ENCODE data around the gene TM9SF2.
"Not testable (repeated sequence)": the region's sequence is repeated elsewhere in the genome, so short reads cannot be mapped to it uniquely, and the experiment has no call there.

Gene TM9SF2

DNA sequence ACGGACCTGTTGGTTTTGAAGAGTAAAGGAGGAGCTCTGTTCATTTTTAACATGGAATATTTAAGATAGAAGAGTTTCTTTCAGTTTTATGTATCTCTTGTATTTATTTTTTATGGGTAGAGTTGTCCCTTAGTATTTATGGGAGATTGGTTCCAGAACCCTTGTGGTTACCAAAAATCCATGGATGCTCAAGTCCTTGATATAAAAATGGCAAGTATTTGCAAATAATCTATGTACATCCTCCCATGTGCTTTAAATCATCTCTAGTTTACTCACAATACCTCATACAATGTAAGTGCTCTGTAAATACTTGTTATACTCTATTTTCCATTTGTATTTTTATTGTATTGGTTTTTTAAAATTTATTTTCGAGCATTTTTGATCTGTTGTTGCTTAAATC lies 63.1 kb downstream of the TM9SF2 start:
- DNase-seq (ENCODE audit: extremely low read depth, low read depth): no peak
- TF ChIP-seq, protein P1, sequence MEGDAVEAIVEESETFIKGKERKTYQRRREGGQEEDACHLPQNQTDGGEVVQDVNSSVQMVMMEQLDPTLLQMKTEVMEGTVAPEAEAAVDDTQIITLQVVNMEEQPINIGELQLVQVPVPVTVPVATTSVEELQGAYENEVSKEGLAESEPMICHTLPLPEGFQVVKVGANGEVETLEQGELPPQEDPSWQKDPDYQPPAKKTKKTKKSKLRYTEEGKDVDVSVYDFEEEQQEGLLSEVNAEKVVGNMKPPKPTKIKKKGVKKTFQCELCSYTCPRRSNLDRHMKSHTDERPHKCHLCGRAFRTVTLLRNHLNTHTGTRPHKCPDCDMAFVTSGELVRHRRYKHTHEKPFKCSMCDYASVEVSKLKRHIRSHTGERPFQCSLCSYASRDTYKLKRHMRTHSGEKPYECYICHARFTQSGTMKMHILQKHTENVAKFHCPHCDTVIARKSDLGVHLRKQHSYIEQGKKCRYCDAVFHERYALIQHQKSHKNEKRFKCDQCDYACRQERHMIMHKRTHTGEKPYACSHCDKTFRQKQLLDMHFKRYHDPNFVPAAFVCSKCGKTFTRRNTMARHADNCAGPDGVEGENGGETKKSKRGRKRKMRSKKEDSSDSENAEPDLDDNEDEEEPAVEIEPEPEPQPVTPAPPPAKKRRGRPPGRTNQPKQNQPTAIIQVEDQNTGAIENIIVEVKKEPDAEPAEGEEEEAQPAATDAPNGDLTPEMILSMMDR (IDR thresholded peaks at IDR 0.05; ENCODE audit: low read depth, low read length, missing control alignments): no peak

DNA sequence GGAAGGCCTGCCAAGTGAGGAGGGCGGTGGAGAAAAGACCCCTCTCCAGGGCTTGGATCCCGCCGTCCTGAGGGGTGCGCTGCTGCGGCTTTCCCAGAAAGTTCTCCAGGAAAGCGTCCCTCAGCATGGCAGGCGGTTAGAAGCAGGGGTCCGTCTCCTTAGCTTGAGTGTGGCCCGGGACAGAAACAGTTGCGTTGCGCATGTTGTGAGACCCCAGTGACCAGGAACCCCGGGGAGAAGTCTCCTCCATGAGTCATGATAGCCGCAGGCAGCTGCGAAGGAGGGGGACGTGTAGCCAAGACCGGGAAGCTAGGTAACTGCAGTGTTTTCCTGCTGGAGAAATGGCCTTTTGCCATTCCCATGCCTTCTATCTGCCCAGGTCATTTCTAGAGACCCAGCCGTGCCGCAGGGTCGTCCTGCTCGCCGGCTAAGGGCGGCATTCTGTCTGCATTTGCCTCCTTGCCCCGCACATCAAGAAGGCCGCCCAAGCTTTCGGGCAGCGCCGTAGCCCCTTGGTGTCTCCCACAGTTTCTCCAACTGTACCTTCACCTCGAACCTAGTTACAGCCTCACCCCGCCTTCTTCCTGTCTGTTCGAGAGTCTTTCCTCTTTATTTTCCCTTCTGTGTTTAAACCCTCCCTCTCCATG lies 64.3 kb downstream of the TM9SF2 start:
- TF ChIP-seq, protein P1 (IDR thresholded peaks at IDR 0.05; ENCODE audit: low read depth, low read length, missing control alignments): no peak
- no peak for DNase-seq (ENCODE audit: extremely low read depth, low read depth)
- no peak overlapping the region for H3K4me3 ChIP-seq (replicated peaks; ENCODE audit: low read depth, low read length)

More for the DNA sequence above, 63.1 kb downstream of the TM9SF2 start:
- H3K4me3 ChIP-seq (replicated peaks; ENCODE audit: low read depth, low read length): no peak overlapping the region

DNA sequence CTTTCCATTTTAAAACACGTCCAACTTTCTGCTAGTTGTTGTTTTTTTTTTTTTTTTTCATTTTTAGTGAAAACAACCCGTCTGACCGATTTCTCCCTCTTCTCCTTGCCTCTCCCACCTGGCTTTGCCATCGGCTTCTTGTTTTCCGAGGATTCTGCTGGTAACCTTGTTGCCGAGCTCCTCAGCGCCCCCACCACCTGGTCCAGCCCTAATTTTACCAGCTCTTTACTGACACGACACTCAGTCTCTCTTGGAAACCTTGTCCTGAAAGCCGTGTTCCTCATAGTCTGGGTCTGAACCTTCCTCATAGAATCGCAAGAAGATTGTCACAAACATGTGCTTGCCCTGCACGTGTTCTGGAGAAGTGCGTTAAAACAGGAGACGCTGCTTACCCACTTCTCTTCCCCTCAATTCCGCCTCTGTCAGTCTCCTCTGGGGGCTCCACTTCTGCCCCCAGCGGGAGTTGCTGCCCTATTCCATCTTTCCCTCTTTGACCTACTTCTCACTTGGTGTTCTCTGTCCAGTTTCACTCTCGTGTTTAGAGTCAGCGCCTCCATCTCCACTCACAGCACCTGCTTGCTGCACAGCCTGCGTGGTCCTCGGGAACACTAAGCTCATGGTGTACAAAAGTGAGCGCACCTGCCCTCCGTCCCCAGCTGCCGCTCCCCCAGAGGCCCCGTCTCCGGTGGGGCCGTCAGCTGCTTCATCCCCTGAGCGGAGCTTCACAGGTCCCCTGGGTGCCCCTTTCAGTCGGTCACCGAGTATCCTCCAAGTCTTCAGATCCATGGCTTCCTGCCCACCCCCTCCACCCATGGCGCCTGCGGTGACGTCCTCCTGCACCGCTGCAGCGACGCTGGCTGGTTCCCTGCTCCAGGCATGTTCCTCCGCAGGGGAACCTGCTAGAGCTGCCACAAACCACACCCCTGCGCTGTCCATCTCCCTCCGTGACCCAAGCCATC lies 65.1 kb downstream of the TM9SF2 start:
- TF ChIP-seq, protein P1 (IDR thresholded peaks at IDR 0.05; ENCODE audit: low read depth, low read length, missing control alignments): no peak
- H3K4me3 ChIP-seq (replicated peaks; ENCODE audit: low read depth, low read length): no peak overlapping the region

DNA sequence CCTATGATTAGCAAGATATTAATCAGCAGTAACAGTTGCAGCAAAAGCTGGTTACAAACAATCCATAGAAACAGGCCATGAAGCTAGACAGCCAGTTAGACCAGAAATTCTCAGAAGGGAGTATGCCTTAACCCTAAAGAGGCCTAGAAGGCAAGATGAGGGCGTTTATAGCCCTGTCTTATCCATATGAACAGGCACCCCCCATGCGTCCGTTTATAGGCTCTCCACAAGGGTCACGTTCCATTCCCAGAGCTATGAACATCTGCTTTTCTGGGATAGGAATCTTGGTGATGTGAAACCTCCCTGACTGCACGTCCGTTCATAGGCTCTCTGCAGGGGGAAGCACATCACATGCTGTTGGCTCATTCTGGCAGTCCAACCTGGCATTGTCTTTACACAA lies 67.6 kb downstream of the TM9SF2 start:
- H3K4me3 ChIP-seq (replicated peaks; ENCODE audit: low read depth, low read length); DNase-seq (ENCODE audit: extremely low read depth, low read depth): not testable (repeated sequence)

More for the DNA sequence above, 65.1 kb downstream of the TM9SF2 start:
- no peak for DNase-seq (ENCODE audit: extremely low read depth, low read depth)

DNA sequence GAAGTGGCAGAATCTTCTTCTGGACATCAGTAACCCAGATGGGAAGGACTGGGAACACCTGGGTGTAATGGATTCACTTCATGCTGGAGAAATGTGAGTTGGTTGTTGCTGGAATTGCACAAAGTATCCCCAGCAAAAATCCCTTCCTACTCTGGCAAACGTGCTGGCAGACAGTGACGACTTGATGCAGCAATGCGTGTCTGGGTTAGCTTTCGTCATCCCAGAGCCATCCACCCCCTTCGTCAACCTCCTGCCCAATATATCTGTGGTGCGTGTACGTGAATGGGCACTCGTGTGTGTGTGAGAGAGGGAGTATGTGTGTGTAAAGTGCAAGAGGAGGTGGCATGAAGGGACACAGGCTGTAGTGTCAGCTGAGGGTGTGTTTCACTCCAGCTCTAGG lies 70.9 kb downstream of the TM9SF2 start:
- no peak overlapping the region for H3K4me3 ChIP-seq (replicated peaks; ENCODE audit: low read depth, low read length)
- DNase-seq (ENCODE audit: extremely low read depth, low read depth): no peak
- TF ChIP-seq, protein P1 (IDR thresholded peaks at IDR 0.05; ENCODE audit: low read depth, low read length, missing control alignments): no peak

DNA sequence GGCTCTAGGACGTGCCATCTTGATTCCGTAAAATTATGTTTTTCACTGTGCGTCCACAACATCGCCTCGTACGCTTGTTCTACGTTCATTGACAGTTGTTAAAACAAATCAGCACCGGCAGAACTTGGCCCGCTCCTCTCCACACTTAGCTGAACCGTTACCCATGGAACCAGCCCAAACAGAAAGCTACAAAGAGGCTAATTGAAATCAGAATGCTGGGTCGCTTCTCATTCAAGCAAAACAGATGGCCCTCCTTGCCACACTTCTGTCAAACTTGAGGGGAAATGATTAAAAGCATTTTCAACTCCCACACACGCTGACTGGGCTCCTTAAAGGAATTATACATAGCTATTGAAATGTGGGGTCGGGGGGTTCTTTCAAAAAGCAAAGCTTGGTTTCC lies 71.6 kb downstream of the TM9SF2 start:
- no peak overlapping the region for H3K4me3 ChIP-seq (replicated peaks; ENCODE audit: low read depth, low read length)
- DNase-seq (ENCODE audit: extremely low read depth, low read depth): no peak
- TF ChIP-seq, protein P1 (IDR thresholded peaks at IDR 0.05; ENCODE audit: low read depth, low read length, missing control alignments): no peak

Measured in HFF-Myc (cell line).